HT-29 (cell line): Measurements from ENCODE around the gene HKDC1. TPM values are rescaled to one million over a fixed set of nuclear protein-coding genes. Genes with fewer than 3 reads are reported as not detected.
A peak's percentile ranks its signal among the peaks of the same experiment; 100 is the strongest.

Source experiments
- DNase-seq: peaks from one replicate; pipeline ENCODE4 v3.0.0-alpha.2; 2015; ENCODE audit warnings: low spot score
- total RNA-seq: library from RNA; depleted of rRNA; stranded (reverse); fragments of >200 nt; shearing (Covaris generic); gene quantifications from 2 replicates; pipeline ENCODE4 v1.2.3, GENCODE V29; 2014

The HKDC1 gene
- total RNA-seq, 1 experiment from 2014 or later = 29.7 TPM

GRCh38 chr10:69215405-69216171 lies 4.5 kb upstream of the HKDC1 start:
- DNase-seq = no peak

GRCh38 chr10:69216577-69217118 lies 3.5 kb upstream of the HKDC1 start:
- DNase-seq = no peak

DNA sequence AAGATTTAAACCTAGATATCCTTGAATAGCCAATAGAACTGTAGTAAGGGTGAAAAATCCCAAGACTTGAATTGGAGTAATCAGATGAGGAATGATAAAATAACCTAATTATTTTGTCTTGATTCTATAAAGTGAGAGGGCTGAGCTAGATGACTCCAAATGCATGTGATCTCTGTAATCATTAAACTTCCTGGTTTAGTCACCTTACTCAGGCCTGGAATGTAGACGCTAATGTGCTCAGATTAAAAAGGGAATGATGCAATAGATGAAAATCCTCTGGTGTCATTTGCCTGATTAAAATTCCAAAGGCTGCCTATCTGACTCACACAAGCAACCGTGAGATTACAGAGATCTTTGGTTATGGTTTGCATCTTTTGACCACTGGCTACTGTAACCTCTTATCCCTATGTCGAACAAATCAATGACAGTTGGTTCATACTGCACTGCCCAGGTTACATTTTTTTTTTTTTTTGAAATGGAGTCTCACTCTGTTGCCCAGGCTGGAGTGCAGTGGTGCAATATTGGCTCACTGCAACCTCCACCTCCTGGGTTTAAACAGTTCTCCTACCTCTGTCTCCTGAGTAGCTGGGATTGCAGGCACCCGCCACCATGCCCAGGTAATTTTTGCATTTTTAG lies 2.9 kb upstream of the HKDC1 start:
- DNase-seq = peak; percentile 84

DNA sequence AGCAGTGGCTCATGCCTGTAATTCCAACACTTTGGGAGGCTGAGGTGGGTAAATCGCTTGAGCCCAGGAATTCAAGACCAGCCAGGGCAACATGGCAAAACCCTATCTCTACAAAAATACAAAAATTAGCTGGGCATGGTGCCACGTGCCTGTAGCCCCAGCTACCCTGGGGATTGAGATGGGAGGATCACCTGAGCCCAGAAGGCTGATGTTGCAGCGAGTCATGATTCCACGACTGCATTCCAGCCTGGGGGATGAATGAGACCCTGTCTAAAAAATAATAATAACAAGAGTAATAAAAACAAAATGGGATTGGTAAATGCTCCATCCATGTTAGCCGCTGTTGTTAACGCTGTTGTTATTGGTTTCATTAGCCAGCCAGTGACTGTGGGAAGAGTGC lies 1.3 kb upstream of the HKDC1 start:
- DNase-seq = no peak

DNA sequence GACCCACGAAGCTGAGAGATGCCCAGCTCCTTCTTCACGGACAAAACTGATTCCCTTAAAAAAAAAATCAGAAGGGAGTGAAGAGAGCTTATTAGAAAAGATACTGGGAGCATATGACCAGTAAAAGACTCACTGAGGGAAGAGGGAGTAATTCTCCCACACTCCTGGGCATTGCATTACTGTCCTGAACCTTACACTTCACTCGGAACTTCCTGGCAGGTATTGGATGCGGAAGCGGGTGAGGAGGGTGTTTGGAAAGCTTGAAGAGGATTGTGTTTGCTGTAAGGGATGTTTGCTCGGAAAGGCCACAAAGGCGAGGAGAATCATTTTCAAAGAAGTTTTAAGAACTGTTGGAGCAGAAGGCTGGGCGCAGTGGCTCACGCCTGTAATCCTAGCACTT lies 375 bp downstream of the HKDC1 start:
- DNase-seq = peak; percentile 52

GRCh38 chr10:69222157-69223027 lies 2.3 kb downstream of the HKDC1 start:
- peak; percentile 93 for DNase-seq

DNA sequence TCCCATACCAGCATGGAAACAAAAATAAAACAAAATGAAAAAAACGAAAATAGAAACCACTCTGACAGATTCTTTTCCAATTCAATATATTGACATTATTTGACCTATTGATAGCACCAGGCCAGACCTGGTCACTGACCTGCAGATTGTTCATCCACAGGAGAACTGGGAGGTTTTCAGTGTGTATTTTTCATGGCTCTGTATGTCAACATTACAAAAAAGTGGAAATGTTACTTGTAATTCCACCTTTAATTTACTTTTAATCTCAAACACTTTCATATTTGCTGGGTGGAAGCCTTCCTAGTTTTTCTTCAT lies 2.9 kb downstream of the HKDC1 start:
- no peak for DNase-seq

- no peak for DNase-seq
Observed at GRCh38 chr10:69224862-69225657, 4.9 kb downstream of the HKDC1 start.

- no peak for DNase-seq
Observed at GRCh38 chr10:69225681-69226080, 5.5 kb downstream of the HKDC1 start.

DNA sequence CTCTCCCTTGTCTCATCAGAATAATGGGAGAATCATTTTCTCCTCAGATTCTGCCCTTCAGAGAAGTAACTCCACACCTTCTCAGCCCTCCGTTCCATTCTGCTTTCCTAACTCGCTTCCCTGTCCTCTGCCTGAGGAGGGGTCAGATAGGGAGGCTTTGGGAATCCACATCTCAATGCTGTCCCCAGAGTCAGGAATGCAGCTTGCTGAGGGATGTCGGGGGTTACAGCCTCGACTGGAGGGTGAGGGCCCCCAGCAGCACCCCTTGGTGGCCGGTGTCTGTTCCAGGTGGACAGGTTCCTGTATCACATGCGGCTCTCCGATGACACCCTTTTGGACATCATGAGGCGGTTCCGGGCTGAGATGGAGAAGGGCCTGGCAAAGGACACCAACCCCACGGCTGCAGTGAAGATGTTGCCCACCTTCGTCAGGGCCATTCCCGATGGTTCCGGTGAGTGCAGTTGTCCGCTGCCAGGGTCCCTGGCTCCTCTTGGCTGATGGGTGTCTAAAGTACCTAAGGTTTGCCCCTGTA lies 6.9 kb downstream of the HKDC1 start:
- DNase-seq = no peak

DNA sequence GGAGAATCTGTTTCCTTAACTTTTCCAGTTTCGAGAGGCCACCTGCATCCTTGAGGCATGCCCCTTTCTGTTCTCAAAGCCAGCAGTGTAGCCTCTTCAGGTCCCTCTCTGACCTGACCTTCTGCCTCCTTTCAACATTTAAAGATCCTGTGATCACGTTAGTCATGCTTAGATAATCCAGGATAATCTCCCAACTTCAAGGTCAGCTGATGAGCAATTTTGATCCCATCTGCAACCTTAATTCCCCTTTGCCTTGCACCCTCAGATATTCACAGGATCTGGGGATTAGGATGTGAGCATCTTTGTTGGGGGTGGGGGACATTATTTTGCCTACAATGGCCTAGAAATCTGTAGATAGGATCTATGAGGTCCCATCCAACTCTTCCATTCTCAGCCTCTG lies 8.0 kb downstream of the HKDC1 start:
- no peak for DNase-seq

GRCh38 chr10:69229616-69229916 lies 9.4 kb downstream of the HKDC1 start:
- DNase-seq = no peak

GRCh38 chr10:69230128-69230527 lies 10.0 kb downstream of the HKDC1 start:
- DNase-seq = no peak

DNA sequence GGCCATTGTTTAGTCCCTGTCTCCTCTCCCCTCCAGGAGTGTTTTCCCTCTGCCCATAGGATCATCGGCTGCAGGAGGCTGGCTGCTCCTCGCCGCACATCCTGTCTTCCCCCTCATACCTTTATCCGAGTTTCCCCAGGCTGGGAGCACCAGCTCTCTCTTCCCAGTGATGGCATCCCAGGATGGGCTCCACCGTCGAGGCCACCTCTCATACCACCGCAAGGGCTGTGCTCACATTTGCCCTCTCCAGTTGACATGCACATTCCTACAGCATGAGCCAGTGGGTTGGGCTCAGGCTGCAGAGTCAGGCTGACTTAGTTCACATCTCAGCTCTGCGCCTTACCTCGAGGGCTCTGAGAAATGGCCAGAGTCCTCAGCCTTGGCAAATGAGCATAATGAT lies 12.1 kb downstream of the HKDC1 start:
- peak; percentile 39 for DNase-seq

GRCh38 chr10:69232736-69233480 lies 12.8 kb downstream of the HKDC1 start:
- no peak for DNase-seq

DNA sequence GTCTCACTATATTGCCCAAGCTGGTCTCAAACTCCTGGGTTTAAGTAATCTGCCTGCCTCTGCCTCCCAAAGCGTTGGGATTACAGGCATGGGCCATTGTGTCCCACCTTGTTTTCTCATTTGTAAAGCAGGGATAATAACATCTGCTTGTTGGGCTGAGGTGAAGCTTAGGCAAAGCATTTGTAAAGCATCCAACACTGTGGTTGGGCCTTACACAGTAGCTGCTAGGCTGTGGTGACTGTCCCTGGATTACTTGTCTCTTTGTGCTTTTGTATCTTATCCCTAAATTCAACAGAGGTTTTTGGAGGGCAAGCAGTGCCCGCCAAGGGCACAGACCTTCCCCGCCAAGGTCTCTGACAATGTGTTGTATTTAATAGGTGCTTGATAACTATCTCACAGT lies 14.3 kb downstream of the HKDC1 start:
- DNase-seq = no peak

GRCh38 chr10:69237528-69238159 lies 17.5 kb downstream of the HKDC1 start:
- DNase-seq = peak; percentile 92

GRCh38 chr10:69239136-69239535 lies 19.0 kb downstream of the HKDC1 start:
- DNase-seq = no peak

- DNase-seq = no peak
Observed at GRCh38 chr10:69239816-69240434, 19.8 kb downstream of the HKDC1 start.

- no peak for DNase-seq
Observed at GRCh38 chr10:69240455-69240854, 20.3 kb downstream of the HKDC1 start.
